Cardiac muscle cell (in vitro differentiated cells and primary cell): ENCODE results near the gene ARL5A. TPM values are rescaled to one million over a fixed set of nuclear protein-coding genes. Genes with fewer than 3 reads are reported as not detected.

Experiments used
- DNase-seq, 2 donors: peaks; one replicate each; pipeline versions ENCODE4 v3.0.0 to v3.0.0-alpha.2; 2010 to 2017; ENCODE audit warnings: low read depth in 1 of 2, low spot score in 1 of 2
- H3K27ac ChIP-seq: fragments of 200-600 bp; sonication (generic); 2 replicates; pipeline ENCODE4 v1.5.1; 2016
- H3K27me3 ChIP-seq: fragments of 200-600 bp; sonication (generic); 2 replicates; pipeline ENCODE4 v1.6.0; 2016; ENCODE audit warnings: control low read depth
- H3K36me3 ChIP-seq: fragments of 200-600 bp; sonication (generic); 2 replicates; pipeline ENCODE4 v1.5.1; 2016; ENCODE audit warnings: control low read depth
- H3K4me1 ChIP-seq: fragments of 200-600 bp; sonication (generic); 2 replicates; pipeline ENCODE4 v1.8.1; 2017; ENCODE audit warnings: low read depth, mild to moderate bottlenecking, mixed run types
- H3K4me3 ChIP-seq: fragments of 200-600 bp; sonication (generic); 2 replicates; pipeline ENCODE4 v1.5.1; 2016; ENCODE audit warnings: mild to moderate bottlenecking
- H3K9me3 ChIP-seq: fragments of 200-600 bp; sonication (generic); 2 replicates; pipeline ENCODE4 v1.5.1; 2017; ENCODE audit warnings: low read depth, mild to moderate bottlenecking, control low read depth
- polyA plus RNA-seq: library from polyadenylated mRNA; unstranded; fragments of >200 nt; fragmentation: Nextera tagmentation; extraction: Ambion mirVana; gene quantifications from 2 replicates; pipeline ENCODE4 v1.2.1, GENCODE V29; 2016
- total RNA-seq: library from RNA; depleted of rRNA; stranded (reverse); fragments of >200 nt; gene quantifications from 2 replicates; pipeline ENCODE4 v1.2.3, GENCODE V29; 2016
- TF ChIP-seq, protein P1 (sequence below): IDR thresholded peaks from 2 replicates; pipeline ENCODE4 v1.5.1; 2012; ENCODE audit warnings: low read depth, mild to moderate bottlenecking, low read length

ARL5A gene
- total and polyA plus RNA-seq, 2 experiments from 2014 or later, result 26.7 to 48.0 TPM

- H3K4me1 ChIP-seq, result peaks cover 37% of the 10 kb centered on the region
- H3K27me3 ChIP-seq, result no peaks in the 10 kb centered on the region
- no peaks in the 10 kb centered on the region for H3K36me3 ChIP-seq
- H3K27ac ChIP-seq, result no peak overlapping the region
- H3K4me3 ChIP-seq, result no peak overlapping the region
- TF ChIP-seq, protein P1, sequence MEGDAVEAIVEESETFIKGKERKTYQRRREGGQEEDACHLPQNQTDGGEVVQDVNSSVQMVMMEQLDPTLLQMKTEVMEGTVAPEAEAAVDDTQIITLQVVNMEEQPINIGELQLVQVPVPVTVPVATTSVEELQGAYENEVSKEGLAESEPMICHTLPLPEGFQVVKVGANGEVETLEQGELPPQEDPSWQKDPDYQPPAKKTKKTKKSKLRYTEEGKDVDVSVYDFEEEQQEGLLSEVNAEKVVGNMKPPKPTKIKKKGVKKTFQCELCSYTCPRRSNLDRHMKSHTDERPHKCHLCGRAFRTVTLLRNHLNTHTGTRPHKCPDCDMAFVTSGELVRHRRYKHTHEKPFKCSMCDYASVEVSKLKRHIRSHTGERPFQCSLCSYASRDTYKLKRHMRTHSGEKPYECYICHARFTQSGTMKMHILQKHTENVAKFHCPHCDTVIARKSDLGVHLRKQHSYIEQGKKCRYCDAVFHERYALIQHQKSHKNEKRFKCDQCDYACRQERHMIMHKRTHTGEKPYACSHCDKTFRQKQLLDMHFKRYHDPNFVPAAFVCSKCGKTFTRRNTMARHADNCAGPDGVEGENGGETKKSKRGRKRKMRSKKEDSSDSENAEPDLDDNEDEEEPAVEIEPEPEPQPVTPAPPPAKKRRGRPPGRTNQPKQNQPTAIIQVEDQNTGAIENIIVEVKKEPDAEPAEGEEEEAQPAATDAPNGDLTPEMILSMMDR, result no peak
- no peak for DNase-seq
- H3K9me3 ChIP-seq, result no peaks in the 10 kb centered on the region
Measured at GRCh38 chr2:151754253-151754897, 73.8 kb downstream of the ARL5A start.

DNA sequence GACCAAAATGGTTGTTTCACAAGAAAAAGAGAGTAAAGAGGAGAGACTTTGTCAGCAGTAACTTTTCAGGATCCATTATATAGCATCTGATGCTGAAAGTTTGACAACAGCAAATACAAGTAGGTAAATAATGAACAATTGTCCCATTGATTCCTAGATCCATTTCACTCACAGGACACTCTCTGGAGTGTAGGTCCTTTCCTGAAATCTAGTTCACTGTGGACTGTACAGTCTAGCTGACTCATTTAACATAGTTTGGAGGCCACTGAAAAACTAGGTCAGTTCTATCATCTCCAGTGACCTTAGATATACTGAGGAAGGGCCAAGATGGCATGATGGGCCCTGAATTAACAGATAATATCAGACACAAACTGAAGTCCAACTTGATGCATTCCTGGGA, 74.7 kb downstream of the ARL5A start:
- TF ChIP-seq, protein P1, result no peak
- Histone ChIP-seq H3K4me1 (peaks cover 37% of the 10 kb centered on the region), H3K4me3 (no peak overlapping the region), H3K36me3 (no peaks in the 10 kb centered on the region), H3K27me3 (no peaks in the 10 kb centered on the region), H3K9me3 (no peaks in the 10 kb centered on the region), H3K27ac (no peak overlapping the region)
- DNase-seq, result no peak

Other genes starting within 250 kb of the ARL5A start
- gene NEB, start 93.9 kb downstream of the ARL5A start, total RNA-seq, result 1.2 and 2.4 TPM in 2 replicates
- gene NEB, start 93.9 kb downstream of the ARL5A start, polyA plus RNA-seq, result 0.27 and 0.40 TPM in 2 replicates